ENCODE data around the gene GLI3.

GLI3 gene

DNA sequence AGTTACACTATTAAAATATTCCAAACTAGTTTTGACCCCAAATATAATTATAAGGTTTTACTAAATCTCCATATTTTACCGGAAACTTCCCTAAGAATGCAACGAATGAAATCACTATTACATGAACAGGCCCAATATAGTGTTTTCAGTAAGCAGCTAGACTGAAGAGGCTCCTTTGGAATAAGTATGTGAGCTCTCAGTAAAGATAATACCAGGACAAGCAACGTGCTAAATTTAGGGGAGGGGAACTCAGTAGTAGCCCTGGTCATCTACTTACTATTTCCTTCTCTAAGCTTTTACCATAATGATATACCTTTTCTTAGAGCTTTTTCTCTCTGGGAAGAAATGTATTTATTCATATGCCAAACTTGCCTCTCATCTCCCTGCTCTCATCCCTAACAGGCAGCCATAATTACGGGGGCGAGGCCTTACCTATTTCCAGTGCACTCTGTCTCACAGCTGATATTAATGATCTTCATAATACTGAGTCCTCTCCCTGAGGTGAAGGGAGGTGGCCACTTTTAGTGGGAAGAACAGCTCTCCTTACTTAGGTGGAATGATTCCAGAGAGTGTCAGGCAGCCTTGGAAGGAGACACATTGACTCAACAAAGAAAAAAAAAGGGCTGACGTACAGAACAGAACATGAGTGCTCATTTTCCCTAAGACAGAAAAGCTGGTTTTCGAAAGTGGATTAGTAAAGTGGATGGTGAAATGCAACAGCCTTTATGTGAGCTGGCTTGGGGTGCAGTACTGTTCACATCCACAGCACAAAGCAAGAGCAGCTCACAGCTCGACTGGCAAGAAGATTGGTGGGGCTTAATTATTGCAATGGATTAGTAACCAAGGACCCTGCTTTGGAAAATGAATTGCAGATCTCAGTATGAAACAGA lies 165.4 kb downstream of the GLI3 start:
- DNase-seq, result no peak

DNA sequence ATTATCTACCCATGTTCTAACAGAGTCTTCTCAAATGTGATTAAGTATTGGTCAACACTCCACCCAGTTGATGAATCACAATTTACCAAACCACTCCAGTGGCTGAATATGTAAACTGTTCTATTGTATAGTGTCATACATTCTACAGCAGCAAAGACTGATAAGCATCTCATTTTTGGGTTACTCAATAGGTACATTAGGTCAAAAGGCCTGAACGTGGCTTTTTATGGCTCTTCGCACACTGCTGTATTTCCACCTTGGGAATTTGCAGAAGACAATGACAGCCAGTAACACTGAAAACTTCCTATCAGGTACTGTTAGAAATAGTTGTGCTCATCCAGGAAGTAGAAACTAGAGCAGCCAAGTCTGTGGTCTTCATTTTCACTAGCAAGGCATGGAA lies 166.9 kb downstream of the GLI3 start:
- no peak for DNase-seq

DNA sequence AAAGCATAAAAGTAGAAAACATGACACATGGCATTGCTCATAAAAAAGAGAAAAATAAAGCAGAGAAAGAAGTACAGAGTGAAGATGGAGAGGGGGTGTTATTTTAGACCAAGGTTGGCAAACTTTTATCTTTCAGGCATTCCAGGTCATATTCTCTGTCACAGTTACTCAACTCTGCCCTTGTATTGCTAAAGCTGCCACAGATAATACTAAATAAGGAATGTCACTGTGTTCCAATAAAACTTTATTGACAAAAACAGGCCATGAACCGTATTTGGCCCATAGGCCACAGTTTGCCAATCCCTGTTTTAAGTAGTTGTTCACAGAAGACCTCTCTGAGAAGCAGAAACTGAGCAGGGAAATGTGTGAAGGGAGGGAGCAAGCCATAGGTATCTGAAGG lies 167.4 kb downstream of the GLI3 start:
- DNase-seq, result no peak

DNA sequence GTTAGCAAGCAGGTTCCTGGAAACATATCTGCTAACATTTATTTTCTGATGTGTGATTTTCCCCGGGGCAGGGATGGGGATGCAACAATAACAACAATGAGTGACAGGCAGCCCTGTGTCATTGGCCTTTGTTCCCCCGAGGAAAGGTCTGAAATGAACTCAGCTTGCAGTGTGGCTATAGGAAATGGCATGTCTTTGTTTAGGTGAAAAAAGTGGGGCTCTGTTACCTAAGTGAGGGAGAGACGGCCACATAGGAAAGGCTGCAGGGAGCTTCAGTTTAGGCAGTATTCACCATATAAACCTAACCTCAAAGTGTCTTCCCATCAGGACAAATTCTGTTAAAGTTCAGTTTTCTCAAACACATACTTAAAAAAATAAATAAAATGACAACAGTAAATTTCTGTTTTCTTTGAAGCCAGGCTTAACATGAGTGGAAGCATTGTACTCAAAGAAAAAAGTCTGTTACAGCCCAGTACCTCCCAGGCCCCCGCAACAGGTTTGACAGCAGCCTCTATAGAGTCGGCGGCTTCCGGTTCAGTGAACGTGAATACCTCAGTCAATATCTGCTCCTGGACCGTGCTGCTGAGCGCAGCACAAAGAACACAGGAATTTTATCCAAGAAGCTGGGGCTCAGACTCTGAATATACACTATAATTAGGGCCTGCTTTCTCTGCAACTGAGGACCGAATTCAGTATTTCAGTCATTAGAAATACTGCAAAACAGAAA lies 168.3 kb downstream of the GLI3 start:
- no peak for DNase-seq

DNA sequence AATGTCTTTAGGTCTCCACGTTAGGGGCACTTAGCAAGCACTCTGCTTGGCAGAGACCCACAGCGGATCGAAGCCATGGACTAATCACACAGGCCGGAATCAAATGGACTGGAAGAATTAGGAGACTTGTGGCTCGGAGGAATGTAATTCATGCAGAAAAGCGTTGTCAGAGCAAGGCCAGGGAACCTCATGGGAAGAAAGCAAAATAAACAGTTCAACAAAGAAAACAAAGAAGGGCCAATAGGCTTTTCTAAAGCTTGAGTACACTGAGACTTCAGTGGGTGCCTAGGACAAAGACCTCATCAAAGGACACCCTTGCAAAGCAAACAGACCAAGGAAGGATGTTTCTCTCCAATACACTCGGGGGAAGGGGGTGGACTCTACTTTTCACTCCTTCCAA lies 171.1 kb downstream of the GLI3 start:
- DNase-seq, result no peak

DNA sequence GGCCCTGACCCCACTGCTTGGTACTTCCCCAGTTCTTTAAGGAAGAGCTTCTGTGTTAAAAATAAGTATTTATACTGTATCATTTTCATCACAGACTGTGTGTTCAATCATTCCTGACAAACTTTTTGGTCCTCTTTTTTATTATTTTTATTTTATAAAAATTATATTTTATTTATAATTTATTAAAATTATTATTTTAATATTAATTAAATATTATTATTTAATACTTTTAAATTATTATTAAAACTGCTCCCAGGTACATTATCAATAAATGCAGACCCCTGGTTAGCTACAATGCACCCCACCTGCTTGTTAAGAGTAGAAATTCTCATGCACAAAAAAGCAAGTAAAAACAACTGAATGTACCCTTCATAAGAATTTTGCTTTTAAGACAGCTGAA lies 172.0 kb downstream of the GLI3 start:
- no peak for DNase-seq

DNA sequence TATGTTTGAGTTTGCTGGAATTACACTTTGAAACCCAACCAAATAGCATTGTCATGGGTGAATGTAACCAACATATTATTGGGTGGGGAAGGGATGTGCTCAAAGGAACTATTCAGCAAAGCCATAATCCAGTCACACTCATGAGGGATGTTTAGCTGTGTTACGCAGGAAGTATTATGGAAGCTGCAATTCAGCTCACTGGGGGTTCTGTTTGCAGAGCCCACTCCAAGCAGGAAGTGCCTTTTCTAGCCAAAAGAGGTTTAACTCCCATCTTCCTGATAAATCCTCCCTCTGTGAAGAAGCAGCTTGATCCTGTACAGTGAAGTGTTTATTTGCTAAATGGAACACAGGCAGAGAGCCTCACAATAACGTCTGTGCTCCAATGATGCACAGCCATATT lies 172.5 kb downstream of the GLI3 start:
- DNase-seq, result no peak

DNA sequence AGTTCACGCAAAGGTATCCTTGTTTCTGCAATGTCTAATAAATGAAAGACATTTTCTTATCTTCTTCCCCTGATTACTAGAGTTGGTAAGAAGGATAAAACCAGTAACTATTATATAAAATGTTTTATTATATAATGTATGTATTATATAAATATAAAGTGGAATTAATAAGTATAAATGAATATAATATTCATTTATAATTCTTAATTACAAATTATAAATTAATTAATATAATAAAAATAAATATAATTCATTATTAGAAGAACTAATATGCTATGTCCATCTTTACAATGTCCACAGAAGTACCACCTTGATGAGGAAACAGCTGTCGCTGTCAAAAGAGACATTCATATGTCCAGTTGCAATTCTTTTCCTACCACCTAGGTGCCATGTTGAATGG lies 177.7 kb downstream of the GLI3 start:
- no peak for DNase-seq

DNA sequence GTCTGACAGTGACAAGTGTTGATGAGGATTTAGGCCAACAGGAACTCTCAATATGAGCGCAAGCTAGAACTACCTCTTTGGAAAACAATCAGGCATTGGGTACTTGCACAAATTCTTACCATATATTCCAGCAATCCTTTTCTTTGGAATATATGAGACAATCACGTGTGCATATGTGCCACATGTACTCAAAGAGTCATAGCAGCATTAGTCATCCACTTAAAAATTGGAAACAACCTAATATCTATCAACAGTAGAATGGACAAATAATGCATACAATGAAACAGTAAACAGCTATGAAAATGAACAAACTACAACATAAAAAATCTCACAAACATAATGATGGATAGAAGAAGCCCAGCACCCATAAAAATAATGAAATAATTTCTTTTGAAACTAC lies 179.7 kb downstream of the GLI3 start:
- no peak for DNase-seq

DNA sequence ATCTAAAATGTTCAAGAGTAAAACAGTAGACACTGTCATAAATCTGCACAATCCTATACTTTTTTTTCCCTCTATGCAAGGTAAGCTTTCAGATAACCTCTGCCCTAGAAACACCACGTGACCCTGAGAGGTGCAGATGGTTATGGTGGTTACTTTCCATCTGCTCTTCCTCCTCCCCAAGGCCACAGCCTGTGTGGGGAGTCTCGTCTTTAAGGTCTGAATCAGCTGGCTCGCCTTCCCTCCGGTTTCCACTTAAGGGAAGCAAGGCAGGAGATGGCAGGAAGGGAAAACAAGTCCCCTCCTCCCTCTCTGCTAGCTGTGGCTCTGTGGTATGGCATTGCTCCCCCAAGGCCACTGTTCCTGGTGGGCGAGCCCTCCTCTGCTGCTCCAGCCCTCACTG lies 181.8 kb downstream of the GLI3 start:
- DNase-seq, result no peak

DNA sequence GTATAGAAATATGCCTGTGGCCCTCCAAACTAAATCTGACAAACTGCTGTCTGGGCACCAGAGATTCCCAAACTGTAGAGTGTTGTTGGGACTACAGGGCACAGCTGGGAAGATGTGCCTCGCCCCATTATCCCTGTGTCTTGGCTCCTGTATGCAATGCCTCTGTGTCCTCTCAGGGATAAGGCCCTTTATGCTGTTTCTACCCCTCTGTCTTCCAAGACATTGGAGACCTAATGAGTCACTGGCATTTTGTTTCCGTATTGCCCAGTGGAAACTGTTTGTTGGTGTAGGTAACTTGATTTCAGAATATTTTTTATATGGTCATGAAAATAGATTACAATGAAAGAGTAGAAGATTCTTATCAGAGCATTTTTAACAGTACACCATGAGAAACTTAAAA lies 183.2 kb downstream of the GLI3 start:
- DNase-seq, result no peak

DNA sequence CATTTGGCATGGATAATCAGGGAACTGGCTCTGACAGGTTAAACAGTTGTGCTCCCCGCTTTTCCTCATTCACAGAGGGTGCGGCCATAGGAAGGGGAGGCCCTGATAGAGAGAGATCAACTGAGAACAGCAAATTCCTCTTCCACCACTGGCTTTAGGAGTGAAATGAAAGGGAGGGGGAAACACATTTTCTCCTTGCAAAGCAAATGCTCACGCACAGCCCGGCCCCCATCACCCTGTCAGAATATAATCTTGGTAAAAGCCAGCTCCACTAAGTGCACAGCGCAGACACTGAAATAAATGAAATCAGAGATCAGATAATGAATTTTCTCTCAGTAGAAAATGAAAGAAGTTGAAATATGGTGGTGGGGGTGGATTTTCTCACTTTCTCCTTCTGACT lies 187.2 kb downstream of the GLI3 start:
- DNase-seq, result no peak

DNA sequence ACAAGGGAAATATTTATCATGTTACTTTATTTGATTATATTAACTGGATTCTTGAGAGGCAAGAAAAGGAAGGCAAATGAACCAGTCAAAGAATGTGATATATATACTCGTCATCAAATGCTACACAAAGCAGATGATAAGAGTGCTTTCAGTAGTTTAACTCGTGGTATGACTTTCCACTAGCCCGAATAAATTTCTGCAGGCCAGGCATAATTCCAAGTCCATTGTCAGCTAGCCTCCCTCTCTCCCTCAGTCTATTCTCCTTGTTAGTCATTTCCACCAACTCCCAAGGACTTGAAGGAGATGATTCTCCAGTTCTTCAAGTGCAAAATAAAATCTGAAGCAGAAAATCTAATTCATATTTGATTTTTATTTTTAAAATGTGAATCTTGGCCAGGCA lies 190.5 kb downstream of the GLI3 start:
- no peak for DNase-seq

DNA sequence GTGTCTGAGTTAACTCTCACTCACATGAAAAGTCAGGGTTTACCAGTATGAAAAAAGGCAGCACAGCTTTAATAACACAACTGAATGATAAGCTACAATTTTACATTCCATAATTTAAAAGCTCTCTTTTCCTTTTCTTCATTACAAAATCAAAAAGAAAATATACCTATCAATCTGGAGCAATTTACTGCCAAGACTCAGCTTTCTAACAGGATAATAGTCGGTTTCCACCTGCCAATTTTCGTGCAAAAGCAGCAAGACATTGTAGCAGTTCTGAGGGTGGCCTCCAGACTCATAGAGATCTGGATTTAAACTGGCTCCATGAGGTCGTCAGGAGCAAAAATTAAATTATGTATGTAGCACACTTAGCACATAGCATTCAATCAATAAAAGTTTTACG lies 191.0 kb downstream of the GLI3 start:
- no peak for DNase-seq

DNA sequence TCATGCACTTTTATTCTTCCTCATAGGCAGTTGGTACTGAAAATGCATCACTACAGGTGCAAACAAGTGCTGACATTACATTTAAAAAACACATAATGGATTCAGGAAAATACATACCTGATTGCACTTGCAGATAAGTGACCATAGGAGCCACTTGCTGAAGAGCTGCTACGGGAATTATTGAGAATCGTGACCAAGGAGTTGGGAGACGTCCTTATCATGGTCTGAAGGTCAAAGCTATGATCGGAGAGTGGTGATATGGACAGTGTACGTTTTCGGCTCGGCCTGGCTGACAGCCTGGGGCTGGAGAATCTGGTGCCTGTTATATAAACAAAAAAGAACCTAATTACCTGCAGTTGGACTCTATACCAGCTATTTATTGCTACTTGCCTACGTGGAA lies 197.1 kb downstream of the GLI3 start:
- DNase-seq, result no peak

DNA sequence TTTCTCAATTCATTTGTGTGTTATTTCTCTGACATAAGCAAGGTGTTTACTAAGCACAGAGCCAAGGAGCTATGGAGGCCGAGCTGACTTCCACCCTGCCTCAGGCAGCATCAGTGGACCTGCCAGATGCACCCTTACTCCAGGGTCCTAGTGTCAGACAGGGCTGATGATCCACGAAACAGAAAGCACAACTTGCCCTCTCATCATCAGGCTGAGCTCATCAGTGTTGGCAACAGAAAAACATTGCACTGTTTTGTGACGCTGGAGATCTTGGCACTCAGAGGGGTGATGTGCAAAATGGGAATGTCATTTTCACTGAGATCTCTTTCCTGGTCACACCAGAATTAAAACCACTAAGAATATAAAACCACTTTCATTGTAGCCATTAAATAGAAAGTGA lies 201.8 kb downstream of the GLI3 start:
- no peak for DNase-seq

DNA sequence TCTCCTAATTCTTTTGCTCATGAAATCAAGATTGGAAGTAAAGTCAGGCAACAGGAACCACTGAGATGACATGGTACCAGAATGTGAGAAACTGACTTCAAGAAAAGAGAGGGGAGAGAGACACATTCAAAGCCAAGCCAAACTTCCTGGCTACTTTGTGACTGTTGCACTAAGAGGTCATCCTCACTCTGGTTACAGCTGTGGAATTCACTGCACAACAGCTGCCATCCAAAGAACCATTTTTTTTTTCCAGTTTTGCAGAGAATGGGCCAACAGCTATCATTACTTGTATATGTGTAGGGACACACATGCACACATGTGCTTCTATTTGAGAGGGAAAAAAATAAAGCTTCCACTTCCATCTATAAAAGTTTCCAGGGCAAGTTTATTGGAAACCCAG lies 203.5 kb downstream of the GLI3 start:
- DNase-seq, result no peak

DNA sequence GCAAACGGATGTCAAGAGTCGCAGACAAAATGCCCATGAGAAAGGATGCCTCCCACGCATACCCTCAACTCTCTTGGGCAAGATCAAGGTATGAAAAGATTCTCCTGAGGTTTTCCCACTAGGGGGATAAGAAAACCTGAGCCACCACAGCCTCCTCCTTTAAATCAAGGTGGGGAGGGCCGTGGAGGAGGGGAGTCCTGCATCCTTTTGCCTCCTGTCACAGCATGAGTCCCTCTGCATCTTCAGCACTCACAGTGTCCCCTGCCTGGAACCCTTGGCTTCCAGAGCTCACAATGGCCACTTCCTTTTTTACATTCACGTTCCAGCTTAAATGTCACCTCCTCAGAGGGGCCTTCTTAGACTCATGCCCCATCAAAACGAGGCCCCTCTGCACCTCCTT lies 207.6 kb downstream of the GLI3 start:
- no peak for DNase-seq

DNA sequence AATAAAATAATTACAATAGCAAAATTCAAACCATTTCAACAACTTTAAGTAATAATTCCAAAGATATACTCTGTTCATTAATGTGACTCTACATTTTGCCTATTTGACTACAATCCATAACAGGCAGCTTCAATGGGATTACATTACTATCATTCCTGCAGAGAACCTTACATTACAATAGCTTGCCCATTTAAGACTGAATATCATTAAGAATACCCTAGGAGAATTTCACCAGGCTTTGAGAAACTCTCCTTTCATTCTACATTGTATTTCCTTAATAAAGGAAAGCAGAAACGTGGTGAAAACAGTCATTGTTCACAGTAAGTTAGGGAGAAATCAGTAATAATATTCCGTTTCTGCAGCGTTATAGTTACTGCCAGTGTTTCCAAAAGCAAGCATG lies 209.5 kb downstream of the GLI3 start:
- no peak for DNase-seq

DNA sequence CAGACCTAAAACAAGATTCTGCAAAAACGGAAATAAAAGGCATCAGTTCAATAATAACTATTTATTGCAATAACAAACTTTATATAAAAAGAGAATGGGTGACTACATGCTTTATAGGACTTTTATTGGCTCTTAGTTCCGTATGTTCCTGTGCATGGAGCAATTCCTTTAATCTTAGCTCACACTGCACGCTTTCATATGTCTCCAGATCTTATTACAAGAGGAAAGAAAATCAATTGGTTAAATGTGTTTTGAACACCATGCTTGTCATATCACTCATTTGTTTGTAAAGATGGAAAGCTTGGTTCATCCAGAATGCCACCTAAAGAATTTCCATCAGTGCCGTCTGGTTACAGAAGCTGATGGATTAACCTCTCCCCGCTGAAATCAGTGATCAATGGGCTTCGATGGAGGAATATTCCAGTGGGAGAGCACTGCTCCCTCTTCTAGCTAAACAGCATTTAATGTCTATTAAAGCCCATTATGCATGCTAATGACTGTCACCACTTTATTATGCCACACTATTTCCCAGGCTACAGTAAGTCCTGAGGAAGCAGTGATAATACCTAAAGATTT lies 210.3 kb downstream of the GLI3 start:
- no peak for DNase-seq

DNA sequence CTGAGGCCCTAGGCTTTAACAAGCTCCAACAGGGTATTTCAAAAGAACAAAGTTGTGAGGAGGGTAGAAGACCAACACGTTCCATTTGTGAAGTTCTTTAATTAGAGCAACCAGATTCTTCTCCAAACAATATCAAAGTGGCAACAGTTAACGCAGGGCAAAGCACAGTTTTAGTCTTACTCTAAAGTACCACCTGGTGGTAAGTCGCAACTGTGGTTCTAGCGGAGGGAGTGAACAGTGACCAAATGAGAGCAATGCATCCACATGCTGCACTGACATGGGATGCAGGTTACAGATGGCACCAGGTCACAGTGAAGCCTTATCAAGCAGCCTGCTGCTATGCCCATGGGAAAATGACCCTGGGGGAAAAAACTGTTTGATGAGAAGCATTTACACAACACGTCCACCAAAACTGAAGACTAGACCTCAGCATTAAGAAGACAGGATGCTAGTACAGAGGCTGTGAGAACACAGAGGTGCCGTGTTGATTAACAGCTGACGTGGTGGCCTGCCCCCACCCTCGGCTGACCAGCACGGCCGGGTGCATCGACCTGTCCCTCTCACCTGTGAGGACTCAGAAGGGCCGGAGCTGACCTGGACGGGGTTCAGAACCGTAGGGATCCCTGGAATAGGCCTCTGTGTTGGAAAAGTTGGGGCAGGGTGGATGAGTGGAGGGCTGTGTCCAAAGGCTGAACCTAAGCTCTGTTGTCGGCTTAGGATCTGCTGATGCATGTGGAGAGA lies 211.2 kb downstream of the GLI3 start:
- no peak for DNase-seq

DNA sequence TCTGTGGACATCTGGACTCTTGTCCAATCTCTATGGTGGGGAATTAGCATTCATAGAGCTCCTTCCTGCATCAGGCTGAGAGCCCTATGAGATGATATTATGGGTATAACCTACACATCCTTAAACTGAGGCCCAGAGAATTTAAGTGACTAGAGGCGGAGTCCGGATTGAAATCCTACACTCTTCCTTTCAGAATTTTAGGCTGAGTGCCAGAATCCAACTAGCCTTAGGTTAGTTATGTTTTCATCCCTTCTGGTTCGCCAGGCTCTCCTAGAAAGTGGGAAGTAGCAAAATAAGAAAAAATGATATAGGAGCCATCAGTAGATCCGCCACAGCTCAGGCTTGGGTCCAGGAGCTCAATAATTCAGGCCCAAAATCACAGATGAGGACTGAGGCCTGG lies 212.5 kb downstream of the GLI3 start:
- no peak for DNase-seq

DNA sequence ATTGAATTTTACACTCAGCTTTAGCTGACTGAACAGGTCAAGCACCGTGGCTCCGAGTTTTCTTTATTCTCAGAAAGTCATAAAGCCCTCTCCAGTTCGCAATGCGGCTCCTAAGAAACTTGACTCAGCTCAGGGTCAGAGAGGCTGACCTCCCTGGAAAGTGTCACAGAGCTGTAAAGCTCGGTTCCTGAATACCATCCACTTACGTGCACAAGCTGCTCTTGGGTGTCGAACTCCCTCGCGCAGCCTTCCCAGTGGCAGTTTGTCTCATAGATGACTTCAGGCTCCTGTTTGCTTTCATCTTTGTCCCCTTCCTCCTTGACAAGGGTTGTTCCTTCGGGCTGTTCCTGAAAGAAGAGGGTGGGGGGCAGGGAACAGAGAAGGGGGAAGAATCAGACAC lies 213.7 kb downstream of the GLI3 start:
- no peak for DNase-seq

DNA sequence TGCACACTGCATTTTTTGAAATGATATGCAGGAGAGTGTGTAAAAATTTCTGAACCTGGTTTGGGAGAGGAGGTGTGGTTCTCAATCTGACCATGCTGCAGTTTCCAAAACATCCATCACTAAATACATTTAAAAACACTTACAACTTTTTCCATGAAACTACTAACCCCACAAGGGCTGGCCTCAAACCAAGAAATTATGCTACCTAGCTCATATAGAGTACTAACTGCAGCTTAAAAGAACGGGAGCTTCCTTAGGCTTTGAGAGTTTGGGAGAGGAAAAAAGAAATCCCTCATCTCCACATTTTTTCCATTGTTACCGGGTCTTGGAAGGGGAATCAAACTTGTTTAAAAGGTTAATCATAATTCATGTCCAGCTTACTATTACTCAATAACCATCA lies 214.2 kb downstream of the GLI3 start:
- DNase-seq, result no peak

Measured in activated CD4-positive, alpha-beta T cell treated with anti-CD3 and anti-CD28 coated beads, Interleukin-2, amount 50 U/mL, for 16 hours (primary cell).